ENCODE results near the gene ST7. TPM values are rescaled to one million over a fixed set of nuclear protein-coding genes. Genes with fewer than 3 reads are reported as not detected.

The ST7 gene
- total RNA-seq, 1 donor from 2014 or later, result 39.3 TPM

DNA sequence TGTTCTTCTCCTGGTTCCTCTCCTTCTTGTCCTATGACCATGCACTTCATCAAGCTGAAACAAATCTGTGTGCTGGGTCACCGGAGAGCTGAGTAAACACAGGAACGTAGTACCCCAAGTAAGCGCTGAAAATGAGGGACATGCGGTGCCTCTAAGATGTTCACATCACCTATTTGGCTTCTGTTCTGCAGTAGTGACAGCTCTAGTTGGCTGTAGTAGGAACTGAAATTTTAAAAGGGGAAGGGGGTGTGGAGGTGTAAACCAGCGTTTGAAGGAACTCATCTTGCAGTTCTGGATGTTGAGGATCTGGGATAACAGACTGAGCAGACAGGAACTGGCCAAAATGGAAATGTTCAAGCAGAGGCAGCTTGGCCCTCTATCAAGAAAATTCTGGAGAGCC, 284.3 kb downstream of the ST7 start:
- no peak for FAIRE-seq
- H3K9ac ChIP-seq (ENCODE audit: low read length), result no peak overlapping the region
- H3K4me1 Mint-ChIP-seq (ENCODE audit: low read depth, unreplicated experiment), result no peaks in the 10 kb centered on the region

GRCh38 chr7:117238472-117238871, 285.2 kb downstream of the ST7 start:
- no peaks in the 10 kb centered on the region for H3K4me1 ChIP-seq (ENCODE audit: insufficient read depth, low read length)
- H4K20me1 ChIP-seq (ENCODE audit: insufficient read depth, low read length), result no peaks in the 10 kb centered on the region
- Mint-ChIP-seq H3K4me1 (ENCODE audit: low read depth, unreplicated experiment) (no peaks in the 10 kb centered on the region), H3K36me3 (ENCODE audit: low read depth, unreplicated experiment) (no peaks in the 10 kb centered on the region), H3K27me3 (ENCODE audit: low read depth, unreplicated experiment) (no peaks in the 10 kb centered on the region), H3K4me3 (ENCODE audit: unreplicated experiment) (no peak overlapping the region), H3K9me3 (ENCODE audit: unreplicated experiment) (peaks cover 5% of the 10 kb centered on the region), H3K27ac (ENCODE audit: unreplicated experiment) (no peak overlapping the region)
- H3K36me3 ChIP-seq (ENCODE audit: insufficient read depth, low read length), result no peaks in the 10 kb centered on the region
- H3K4me3 ChIP-seq (ENCODE audit: insufficient read depth, low read depth, low read length), result no peak overlapping the region
- H3K9ac ChIP-seq (ENCODE audit: low read length), result no peak overlapping the region
- TF ChIP-seq CTCF (IDR thresholded peaks at IDR 0.05; ENCODE audit: insufficient read depth, low read depth, low read length) (no peak), EZH2 (IDR thresholded peaks at IDR 0.05; ENCODE audit: insufficient read depth, low read length) (no peak)
- H3K79me2 ChIP-seq (ENCODE audit: insufficient read depth, low read length), result no peaks in the 10 kb centered on the region
- FAIRE-seq (no peak), DNase-seq (ENCODE audit: low read depth) (no peak)
- H2AFZ ChIP-seq (ENCODE audit: low read depth, low read length), result no peak overlapping the region
- H3K27me3 ChIP-seq (ENCODE audit: insufficient read depth, low read length), result no peaks in the 10 kb centered on the region
- H3K4me2 ChIP-seq (ENCODE audit: low read length), result no peak overlapping the region
- no peak overlapping the region for H3K27ac ChIP-seq (ENCODE audit: low read depth, low read length)
- no peaks in the 10 kb centered on the region for H3K9me3 ChIP-seq (ENCODE audit: insufficient read depth, low read depth, low read length)

More for the DNA sequence above, 284.3 kb downstream of the ST7 start:
- Histone ChIP-seq H3K36me3 (ENCODE audit: insufficient read depth, low read length) (no peaks in the 10 kb centered on the region), H3K27me3 (ENCODE audit: insufficient read depth, low read length) (no peaks in the 10 kb centered on the region), H3K79me2 (ENCODE audit: insufficient read depth, low read length) (no peaks in the 10 kb centered on the region), H3K27ac (ENCODE audit: low read depth, low read length) (no peak overlapping the region), H3K4me3 (ENCODE audit: insufficient read depth, low read depth, low read length) (no peak overlapping the region), H3K4me1 (ENCODE audit: insufficient read depth, low read length) (no peaks in the 10 kb centered on the region), H3K4me2 (ENCODE audit: low read length) (no peak overlapping the region), H2AFZ (ENCODE audit: low read depth, low read length) (no peak overlapping the region), H4K20me1 (ENCODE audit: insufficient read depth, low read length) (no peaks in the 10 kb centered on the region), H3K9me3 (ENCODE audit: insufficient read depth, low read depth, low read length) (no peaks in the 10 kb centered on the region)
- Mint-ChIP-seq H3K27ac (ENCODE audit: unreplicated experiment) (no peak overlapping the region), H3K36me3 (ENCODE audit: low read depth, unreplicated experiment) (no peaks in the 10 kb centered on the region), H3K4me3 (ENCODE audit: unreplicated experiment) (no peak overlapping the region), H3K27me3 (ENCODE audit: low read depth, unreplicated experiment) (no peaks in the 10 kb centered on the region), H3K9me3 (ENCODE audit: unreplicated experiment) (peaks cover 8% of the 10 kb centered on the region)
- no peak for TF ChIP-seq EZH2 (IDR thresholded peaks at IDR 0.05; ENCODE audit: insufficient read depth, low read length)
- TF ChIP-seq CTCF (IDR thresholded peaks at IDR 0.05; ENCODE audit: insufficient read depth, low read depth, low read length), result no peak
- DNase-seq (ENCODE audit: low read depth), result no peak

- H2AFZ ChIP-seq (ENCODE audit: low read depth, low read length), result no peak overlapping the region
- Mint-ChIP-seq H3K36me3 (ENCODE audit: low read depth, unreplicated experiment) (no peaks in the 10 kb centered on the region), H3K27ac (ENCODE audit: unreplicated experiment) (no peak overlapping the region), H3K4me3 (ENCODE audit: unreplicated experiment) (no peak overlapping the region), H3K27me3 (ENCODE audit: low read depth, unreplicated experiment) (no peaks in the 10 kb centered on the region), H3K4me1 (ENCODE audit: low read depth, unreplicated experiment) (no peaks in the 10 kb centered on the region), H3K9me3 (ENCODE audit: unreplicated experiment) (peaks cover 3% of the 10 kb centered on the region)
- H3K9ac ChIP-seq (ENCODE audit: low read length), result no peak overlapping the region
- DNase-seq (ENCODE audit: low read depth), result no peak
- H3K4me2 ChIP-seq (ENCODE audit: low read length), result no peak overlapping the region
- H4K20me1 ChIP-seq (ENCODE audit: insufficient read depth, low read length), result no peaks in the 10 kb centered on the region
- no peak for FAIRE-seq
- no peaks in the 10 kb centered on the region for H3K9me3 ChIP-seq (ENCODE audit: insufficient read depth, low read depth, low read length)
- no peaks in the 10 kb centered on the region for H3K27me3 ChIP-seq (ENCODE audit: insufficient read depth, low read length)
- H3K79me2 ChIP-seq (ENCODE audit: insufficient read depth, low read length), result no peaks in the 10 kb centered on the region
- H3K4me1 ChIP-seq (ENCODE audit: insufficient read depth, low read length), result no peaks in the 10 kb centered on the region
- H3K27ac ChIP-seq (ENCODE audit: low read depth, low read length), result no peak overlapping the region
- no peak for TF ChIP-seq CTCF (IDR thresholded peaks at IDR 0.05; ENCODE audit: insufficient read depth, low read depth, low read length)
- no peak for TF ChIP-seq EZH2 (IDR thresholded peaks at IDR 0.05; ENCODE audit: insufficient read depth, low read length)
- no peak overlapping the region for H3K4me3 ChIP-seq (ENCODE audit: insufficient read depth, low read depth, low read length)
- no peaks in the 10 kb centered on the region for H3K36me3 ChIP-seq (ENCODE audit: insufficient read depth, low read length)
Observed at GRCh38 chr7:117238937-117239336, 285.6 kb downstream of the ST7 start.
